Measurements from ENCODE around the gene SLC35B1.
"Not testable (repeated sequence)": the region's sequence is repeated elsewhere in the genome, so short reads cannot be mapped to it uniquely, and the experiment has no call there.

The SLC35B1 gene

DNA sequence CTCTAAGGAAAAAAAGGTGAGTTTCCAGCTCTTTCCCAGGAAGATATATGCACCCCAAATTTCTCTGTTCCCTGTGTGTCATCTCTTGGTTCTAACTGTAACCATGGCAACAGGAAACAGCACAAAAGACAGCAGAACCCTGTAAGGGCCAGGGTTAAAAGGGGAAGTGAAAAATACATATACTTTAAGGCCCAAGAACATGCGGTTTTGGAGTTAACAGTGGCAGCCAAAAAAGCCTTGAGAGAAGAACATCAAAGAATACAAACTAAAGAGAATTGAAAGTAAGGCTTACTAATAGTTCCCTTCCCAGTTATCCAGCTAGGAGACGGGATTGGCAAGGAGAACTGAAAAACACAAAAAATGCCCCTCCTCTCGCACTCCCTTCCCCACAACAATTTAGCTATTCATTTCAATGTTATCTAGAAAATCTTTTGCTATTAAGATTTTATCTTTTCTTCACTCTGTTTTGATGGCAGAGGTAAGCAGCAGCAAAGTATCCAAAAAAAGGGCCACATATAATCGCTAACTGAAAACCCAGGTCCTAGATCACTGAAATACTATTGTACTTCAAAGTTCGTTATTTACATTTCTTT is 31.4 kb downstream of the SLC35B1 start:
- Histone ChIP-seq H3K27me3 (ENCODE audit: control insufficient read depth, insufficient read depth, low read length) (peaks cover 4% of the 10 kb centered on the region), H3K36me3 (ENCODE audit: control insufficient read depth, low read depth, low read length) (peaks cover 14% of the 10 kb centered on the region), H3K9me3 (ENCODE audit: control insufficient read depth, low read depth, low read length) (no peaks in the 10 kb centered on the region), H3K4me3 (ENCODE audit: low read length) (peak overlapping the region; percentile 98), H3K27ac (ENCODE audit: low read length) (peak overlapping the region; percentile 94), H3K9ac (ENCODE audit: low read length) (peak overlapping the region; percentile 94), H3K4me1 (ENCODE audit: control insufficient read depth, low read depth, low read length) (peaks cover 11% of the 10 kb centered on the region)

DNA sequence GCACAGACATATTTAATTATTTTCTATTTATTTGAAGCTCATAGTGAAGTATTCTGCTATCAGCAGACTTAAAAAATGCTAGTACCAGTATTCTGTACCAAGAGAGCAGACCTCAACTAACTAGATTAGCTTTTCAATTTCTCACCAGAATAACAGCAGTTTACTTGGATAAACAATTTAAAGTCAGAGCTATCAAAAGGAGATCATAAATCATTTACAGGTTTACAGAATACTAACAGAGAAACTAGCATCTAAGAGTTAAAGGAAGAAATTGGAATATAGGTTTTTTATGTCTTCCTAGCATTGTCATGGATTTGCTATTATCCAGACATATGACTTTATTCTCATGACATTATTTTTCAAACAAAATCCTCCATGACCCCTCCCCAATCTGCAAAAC is 33.3 kb downstream of the SLC35B1 start:
- Histone ChIP-seq H3K4me1 (ENCODE audit: control insufficient read depth, low read depth, low read length) (peaks cover 11% of the 10 kb centered on the region), H3K4me3 (ENCODE audit: low read length) (no peak overlapping the region), H3K9me3 (ENCODE audit: control insufficient read depth, low read depth, low read length) (no peaks in the 10 kb centered on the region), H3K36me3 (ENCODE audit: control insufficient read depth, low read depth, low read length) (peaks cover 14% of the 10 kb centered on the region), H3K27me3 (ENCODE audit: control insufficient read depth, insufficient read depth, low read length) (peaks cover 4% of the 10 kb centered on the region), H3K27ac (ENCODE audit: low read length) (no peak overlapping the region), H3K9ac (ENCODE audit: low read length) (no peak overlapping the region)

GRCh38 chr17:49673679-49674078 is 34.1 kb downstream of the SLC35B1 start:
- H3K9ac ChIP-seq (ENCODE audit: low read length); H3K27me3 ChIP-seq (ENCODE audit: control insufficient read depth, insufficient read depth, low read length); H3K4me3 ChIP-seq (ENCODE audit: low read length); H3K9me3 ChIP-seq (ENCODE audit: control insufficient read depth, low read depth, low read length); H3K27ac ChIP-seq (ENCODE audit: low read length): not testable (repeated sequence)
- Histone ChIP-seq H3K36me3 (ENCODE audit: control insufficient read depth, low read depth, low read length) (peaks cover 14% of the 10 kb centered on the region), H3K4me1 (ENCODE audit: control insufficient read depth, low read depth, low read length) (peaks cover 11% of the 10 kb centered on the region)

GRCh38 chr17:49670641-49671040 is 37.1 kb downstream of the SLC35B1 start:
- Histone ChIP-seq H3K4me3 (ENCODE audit: low read length) (no peak overlapping the region), H3K9ac (ENCODE audit: low read length) (no peak overlapping the region), H3K36me3 (ENCODE audit: control insufficient read depth, low read depth, low read length) (peaks cover 14% of the 10 kb centered on the region), H3K4me1 (ENCODE audit: control insufficient read depth, low read depth, low read length) (no peaks in the 10 kb centered on the region), H3K27ac (ENCODE audit: low read length) (no peak overlapping the region), H3K27me3 (ENCODE audit: control insufficient read depth, insufficient read depth, low read length) (no peaks in the 10 kb centered on the region), H3K9me3 (ENCODE audit: control insufficient read depth, low read depth, low read length) (no peaks in the 10 kb centered on the region)

DNA sequence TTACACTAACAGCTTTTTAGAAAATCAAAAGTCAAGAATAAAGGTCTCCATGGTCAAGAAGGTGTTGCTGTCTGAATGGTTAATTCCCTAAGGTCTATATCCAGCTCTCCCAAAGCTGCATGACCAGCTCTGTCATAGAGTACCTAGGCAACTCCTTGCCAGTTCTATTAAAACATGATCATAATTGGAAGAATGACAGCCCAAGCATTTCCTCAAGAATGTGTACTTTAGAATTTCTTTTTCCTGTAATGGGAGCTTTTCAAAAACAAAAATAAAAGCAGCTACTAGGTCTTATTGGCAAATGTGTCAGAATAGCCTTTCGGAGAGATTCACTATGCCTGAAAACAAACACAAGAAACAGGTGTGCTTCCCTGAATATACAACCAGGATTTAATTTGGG is 37.8 kb downstream of the SLC35B1 start:
- no peak overlapping the region for H3K9ac ChIP-seq (ENCODE audit: low read length)
- no peak overlapping the region for H3K27ac ChIP-seq (ENCODE audit: low read length)
- peaks cover 9% of the 10 kb centered on the region for H3K36me3 ChIP-seq (ENCODE audit: control insufficient read depth, low read depth, low read length)
- H3K9me3 ChIP-seq (ENCODE audit: control insufficient read depth, low read depth, low read length), result no peaks in the 10 kb centered on the region
- no peak overlapping the region for H3K4me3 ChIP-seq (ENCODE audit: low read length)
- no peaks in the 10 kb centered on the region for H3K4me1 ChIP-seq (ENCODE audit: control insufficient read depth, low read depth, low read length)
- no peaks in the 10 kb centered on the region for H3K27me3 ChIP-seq (ENCODE audit: control insufficient read depth, insufficient read depth, low read length)

DNA sequence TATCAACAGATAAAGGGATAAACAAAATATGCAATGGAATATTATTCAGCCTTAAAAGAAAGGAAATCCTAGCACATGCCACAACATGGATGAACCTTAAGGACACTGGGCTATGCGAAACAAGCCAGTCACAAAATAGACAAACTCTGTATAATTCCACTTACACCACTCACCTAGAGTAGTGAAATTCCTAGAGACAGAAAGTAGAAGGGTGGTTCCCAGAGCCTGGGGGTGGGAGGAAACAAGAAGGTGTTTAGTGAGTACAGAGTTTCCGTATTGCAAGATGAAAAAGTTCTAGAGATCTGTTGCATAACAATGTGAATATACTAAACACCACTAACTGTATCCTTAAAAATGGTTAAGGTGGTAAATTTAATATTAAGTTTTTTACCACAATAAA is 39.9 kb downstream of the SLC35B1 start:
- no peak overlapping the region for H3K27ac ChIP-seq (ENCODE audit: low read length)

GRCh38 chr17:49664706-49665211 is 43.0 kb downstream of the SLC35B1 start:
- H3K9ac ChIP-seq (ENCODE audit: low read length), result no peak overlapping the region
- H3K4me1 ChIP-seq (ENCODE audit: control insufficient read depth, low read depth, low read length), result no peaks in the 10 kb centered on the region
- H3K4me3 ChIP-seq (ENCODE audit: low read length), result no peak overlapping the region
- H3K36me3 ChIP-seq (ENCODE audit: control insufficient read depth, low read depth, low read length), result no peaks in the 10 kb centered on the region
- no peaks in the 10 kb centered on the region for H3K27me3 ChIP-seq (ENCODE audit: control insufficient read depth, insufficient read depth, low read length)
- no peaks in the 10 kb centered on the region for H3K9me3 ChIP-seq (ENCODE audit: control insufficient read depth, low read depth, low read length)
- no peak overlapping the region for H3K27ac ChIP-seq (ENCODE audit: low read length)

More for the DNA sequence above, 39.9 kb downstream of the SLC35B1 start:
- H3K9me3 ChIP-seq (ENCODE audit: control insufficient read depth, low read depth, low read length), result no peaks in the 10 kb centered on the region
- no peaks in the 10 kb centered on the region for H3K36me3 ChIP-seq (ENCODE audit: control insufficient read depth, low read depth, low read length)
- no peak overlapping the region for H3K4me3 ChIP-seq (ENCODE audit: low read length)
- H3K9ac ChIP-seq (ENCODE audit: low read length), result no peak overlapping the region
- H3K27me3 ChIP-seq (ENCODE audit: control insufficient read depth, insufficient read depth, low read length), result no peaks in the 10 kb centered on the region
- no peaks in the 10 kb centered on the region for H3K4me1 ChIP-seq (ENCODE audit: control insufficient read depth, low read depth, low read length)

GRCh38 chr17:49659661-49660382 is 47.9 kb downstream of the SLC35B1 start:
- H3K27ac ChIP-seq (ENCODE audit: low read length), result no peak overlapping the region
- H3K36me3 ChIP-seq (ENCODE audit: control insufficient read depth, low read depth, low read length), result no peaks in the 10 kb centered on the region
- H3K27me3 ChIP-seq (ENCODE audit: control insufficient read depth, insufficient read depth, low read length), result no peaks in the 10 kb centered on the region
- no peak overlapping the region for H3K4me3 ChIP-seq (ENCODE audit: low read length)
- H3K9me3 ChIP-seq (ENCODE audit: control insufficient read depth, low read depth, low read length), result no peaks in the 10 kb centered on the region
- H3K4me1 ChIP-seq (ENCODE audit: control insufficient read depth, low read depth, low read length), result no peaks in the 10 kb centered on the region
- no peak overlapping the region for H3K9ac ChIP-seq (ENCODE audit: low read length)

DNA sequence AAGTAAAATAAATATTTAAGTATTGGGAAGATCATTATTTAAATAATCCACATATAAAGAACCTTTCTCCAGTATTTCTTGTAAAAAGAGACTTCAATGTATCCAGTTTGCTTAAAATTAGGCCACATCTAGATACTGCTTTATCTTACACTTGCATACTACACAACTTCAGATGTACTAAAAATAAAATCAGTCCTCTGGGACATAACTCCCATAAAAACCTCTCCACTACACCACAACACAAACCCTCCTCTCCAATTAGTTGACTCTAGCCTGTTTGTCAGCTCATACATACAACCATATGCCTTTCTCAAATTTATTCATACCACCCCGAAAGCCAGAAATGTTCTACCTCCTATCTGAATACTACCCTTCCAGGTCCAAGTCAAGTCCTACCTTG is 51.5 kb downstream of the SLC35B1 start:
- no peaks in the 10 kb centered on the region for H3K36me3 ChIP-seq (ENCODE audit: control insufficient read depth, low read depth, low read length)
- no peaks in the 10 kb centered on the region for H3K9me3 ChIP-seq (ENCODE audit: control insufficient read depth, low read depth, low read length)
- H3K4me1 ChIP-seq (ENCODE audit: control insufficient read depth, low read depth, low read length), result no peaks in the 10 kb centered on the region
- H3K27me3 ChIP-seq (ENCODE audit: control insufficient read depth, insufficient read depth, low read length), result no peaks in the 10 kb centered on the region
- no peak overlapping the region for H3K9ac ChIP-seq (ENCODE audit: low read length)
- no peak overlapping the region for H3K27ac ChIP-seq (ENCODE audit: low read length)
- no peak overlapping the region for H3K4me3 ChIP-seq (ENCODE audit: low read length)
